HG02970 (cell line): ENCODE measurements around the gene ERBB2.
"Not testable (repeated sequence)": the region's sequence is repeated elsewhere in the genome, so short reads cannot be mapped to it uniquely, and the experiment has no call there.

Experiments
- ATAC-seq: cut with Tn5 transposase; IDR thresholded peaks from one replicate; pipeline ENCODE4 v1.9.1; 2021; ENCODE audit warnings: mild to moderate bottlenecking, moderate library complexity, moderate number of reproducible peaks; ENCODE audit not compliant: unreplicated experiment, low FRiP score

Gene ERBB2

DNA sequence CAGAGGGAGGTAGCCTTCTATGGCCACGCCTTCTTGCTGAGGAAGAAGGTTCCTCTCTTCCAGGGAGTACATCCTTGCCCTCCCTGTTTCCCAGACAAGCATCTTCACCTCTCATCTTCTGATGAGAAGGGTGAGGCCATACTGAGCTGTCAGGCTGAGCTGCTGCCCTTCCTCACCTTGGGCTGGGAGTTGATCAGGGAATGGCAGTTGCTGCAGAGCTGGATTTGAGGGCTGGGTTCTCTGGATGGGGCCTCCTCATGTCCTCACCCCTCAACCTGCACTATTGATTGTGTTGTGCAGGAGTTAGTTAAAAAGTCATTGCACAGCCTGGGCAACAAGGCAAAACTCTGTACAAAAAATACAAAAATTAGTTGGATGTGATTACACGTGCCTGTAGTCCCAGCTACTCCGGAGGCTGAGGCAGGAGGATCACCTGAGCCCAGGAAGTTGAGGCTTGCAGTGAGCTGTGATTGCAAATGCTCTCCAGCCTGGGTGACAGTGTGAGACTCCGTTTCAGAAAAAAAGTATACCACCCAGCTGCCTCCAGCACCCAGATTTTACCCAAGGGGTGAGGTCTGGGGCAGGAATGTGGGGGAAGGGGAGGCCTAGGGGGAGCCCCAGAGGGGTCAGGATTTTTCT, 2.0 kb downstream of the ERBB2 start:
- no peak for ATAC-seq

DNA sequence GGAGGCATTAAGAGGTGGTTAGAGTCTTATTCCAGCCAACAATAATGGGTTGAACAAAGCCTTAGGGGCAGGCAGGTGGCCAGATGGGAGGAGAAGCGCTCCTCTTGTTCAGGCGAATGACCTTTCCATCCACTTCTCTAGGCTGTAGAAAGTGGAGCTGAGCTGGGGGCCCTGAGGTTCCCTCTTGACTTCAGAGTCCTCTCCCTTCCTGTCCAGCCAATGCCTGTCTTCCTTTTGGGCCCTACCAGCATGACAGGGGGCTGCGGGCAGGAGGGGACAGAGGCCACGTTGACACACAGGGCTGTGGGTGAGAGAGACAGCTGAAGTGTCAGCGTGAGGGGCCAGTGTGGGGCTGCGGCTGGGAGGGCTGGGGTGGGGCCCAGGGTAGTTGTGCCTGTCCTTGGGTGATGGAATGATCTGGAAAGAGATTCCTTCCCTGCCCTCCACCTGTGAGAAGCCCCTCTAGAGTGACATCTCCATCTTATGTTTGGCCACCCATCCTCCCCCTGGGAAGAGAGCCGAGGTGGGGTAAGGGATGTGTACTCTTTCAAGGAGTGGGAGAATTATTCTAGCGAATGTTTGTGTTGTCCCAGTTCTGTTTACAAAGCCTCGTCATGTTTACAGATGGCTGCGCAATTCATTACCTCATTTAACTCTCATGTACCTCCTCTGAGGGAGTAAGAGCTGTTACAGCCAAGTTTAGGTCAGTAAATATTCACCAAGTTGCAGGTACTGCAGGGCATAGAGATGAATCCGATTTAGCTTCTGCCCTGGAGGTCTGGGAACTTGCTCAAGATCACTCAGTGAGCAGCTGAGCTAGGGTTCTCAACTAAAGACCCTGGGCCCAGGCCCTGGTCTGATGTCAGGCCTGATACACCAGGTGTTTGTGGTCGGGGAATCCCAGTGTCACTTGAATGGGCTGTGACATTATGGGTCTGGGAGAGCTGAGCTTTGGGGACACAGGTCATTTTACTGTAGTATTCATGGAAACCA, 3.3 kb downstream of the ERBB2 start:
- ATAC-seq: no peak

DNA sequence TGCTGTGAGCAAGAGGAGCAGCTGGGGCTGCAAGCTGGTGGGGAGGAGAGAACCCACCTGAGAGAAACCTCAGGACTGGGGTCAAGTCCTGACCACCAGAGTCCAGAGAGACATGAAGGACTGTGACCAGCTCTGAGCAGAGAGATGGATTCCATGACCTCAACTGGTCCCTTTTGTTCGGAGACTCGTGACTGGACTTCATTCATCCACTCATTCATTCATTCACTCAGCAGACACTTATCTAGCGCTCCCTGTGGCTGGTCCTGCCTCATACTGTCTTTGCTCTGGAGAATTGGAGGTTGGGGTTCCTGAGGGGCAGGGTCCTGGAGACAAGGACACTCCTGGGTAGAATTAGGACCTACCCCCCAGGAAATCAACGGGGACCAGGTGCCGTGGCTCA, 4.0 kb downstream of the ERBB2 start:
- no peak for ATAC-seq

DNA sequence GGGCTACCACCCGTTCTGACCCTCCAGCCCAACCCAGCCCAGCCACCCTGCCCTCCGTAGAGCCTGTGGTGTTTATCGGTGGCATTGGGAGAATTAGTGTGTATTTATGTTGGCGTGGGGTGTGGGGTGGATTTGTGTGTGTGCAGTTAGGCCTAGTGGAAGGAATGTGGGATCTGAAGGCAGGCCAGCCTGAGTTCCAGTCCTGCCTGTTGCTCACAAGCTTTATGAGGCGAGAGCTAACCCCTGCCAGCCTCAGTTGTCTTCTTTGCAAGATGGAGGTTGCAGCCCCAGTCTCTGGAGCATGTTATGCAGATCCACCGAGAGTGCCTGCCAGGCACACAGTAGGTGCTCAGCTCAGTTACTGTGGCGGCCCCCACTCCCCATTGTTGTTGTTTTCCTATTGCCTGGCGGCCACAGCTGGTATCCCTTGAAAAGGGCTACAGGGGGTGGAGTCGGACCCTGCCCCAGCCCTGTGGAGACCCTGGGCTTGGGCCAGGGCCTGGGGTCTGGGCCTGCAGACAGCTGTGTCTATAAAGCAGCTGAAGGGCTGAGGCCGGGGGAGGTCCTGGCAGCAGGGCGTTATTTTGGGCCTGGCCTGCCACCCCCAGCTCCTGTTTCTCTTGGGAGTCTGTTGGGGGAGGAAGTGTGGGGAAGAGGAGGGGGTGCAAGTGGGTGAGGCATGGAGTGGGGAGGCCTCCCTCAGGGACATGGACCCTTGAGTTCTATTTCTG, 5.1 kb downstream of the ERBB2 start:
- no peak for ATAC-seq

DNA sequence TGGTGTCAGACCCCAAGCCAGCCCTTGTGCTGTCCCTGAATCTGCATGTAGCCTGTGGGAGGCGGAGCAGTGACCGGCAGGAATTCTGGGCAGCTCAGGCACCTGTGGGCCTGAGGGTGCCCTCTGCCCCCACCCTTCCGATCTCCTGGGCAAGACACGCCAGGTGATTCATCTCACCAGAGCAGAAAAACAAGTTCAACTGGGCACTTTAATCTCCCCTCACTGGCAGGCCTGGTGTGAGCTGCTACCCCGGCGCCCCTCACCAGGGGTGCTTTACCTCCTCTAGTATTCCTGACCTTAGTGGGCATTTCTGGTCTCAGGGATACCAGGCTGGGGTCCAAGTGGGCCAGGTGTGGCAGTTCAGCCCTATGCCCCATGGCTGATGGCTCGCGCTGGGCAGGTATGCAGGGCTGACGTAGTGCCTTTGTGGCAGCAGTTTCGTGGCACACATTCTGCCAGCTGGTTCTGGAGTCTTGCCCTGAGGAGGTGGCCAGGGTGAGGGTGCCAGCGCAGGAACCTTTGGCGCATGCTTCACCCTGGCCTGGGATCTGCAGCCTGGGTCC, 6.0 kb downstream of the ERBB2 start:
- no peak for ATAC-seq

DNA sequence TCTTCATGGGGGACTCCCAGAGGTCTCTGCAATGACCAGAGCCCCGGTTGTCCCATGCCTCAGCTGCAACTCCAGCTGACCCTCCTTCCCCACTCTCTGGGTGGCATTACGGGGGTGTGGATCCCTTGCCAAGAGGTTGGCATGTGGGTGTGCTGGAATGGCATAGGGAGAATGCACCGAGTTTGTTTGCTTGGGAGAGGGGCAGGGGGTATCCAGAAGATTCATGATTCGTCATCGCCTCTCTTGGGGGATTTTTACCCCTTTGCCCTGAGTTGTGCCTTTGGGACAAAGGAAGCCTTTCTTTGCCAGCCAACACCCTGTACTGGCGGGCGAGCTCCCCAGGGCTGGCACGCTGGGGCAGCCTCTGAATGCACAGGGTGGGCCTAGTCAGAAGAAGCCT, 6.5 kb downstream of the ERBB2 start:
- no peak for ATAC-seq

DNA sequence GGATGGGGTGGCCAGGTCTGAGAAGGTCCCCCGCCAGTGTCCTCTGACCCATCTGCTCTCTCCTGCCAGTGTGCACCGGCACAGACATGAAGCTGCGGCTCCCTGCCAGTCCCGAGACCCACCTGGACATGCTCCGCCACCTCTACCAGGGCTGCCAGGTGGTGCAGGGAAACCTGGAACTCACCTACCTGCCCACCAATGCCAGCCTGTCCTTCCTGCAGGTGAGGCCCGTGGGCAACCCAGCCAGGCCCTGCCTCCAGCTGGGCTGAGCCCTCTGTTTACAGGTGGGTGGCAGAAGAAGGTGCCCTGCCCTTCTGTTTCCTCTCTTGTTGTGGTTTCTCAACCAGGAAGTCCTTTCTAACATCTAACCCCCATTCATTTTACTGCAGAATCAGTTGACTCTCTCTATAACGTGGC, 7.1 kb downstream of the ERBB2 start:
- ATAC-seq: no peak

DNA sequence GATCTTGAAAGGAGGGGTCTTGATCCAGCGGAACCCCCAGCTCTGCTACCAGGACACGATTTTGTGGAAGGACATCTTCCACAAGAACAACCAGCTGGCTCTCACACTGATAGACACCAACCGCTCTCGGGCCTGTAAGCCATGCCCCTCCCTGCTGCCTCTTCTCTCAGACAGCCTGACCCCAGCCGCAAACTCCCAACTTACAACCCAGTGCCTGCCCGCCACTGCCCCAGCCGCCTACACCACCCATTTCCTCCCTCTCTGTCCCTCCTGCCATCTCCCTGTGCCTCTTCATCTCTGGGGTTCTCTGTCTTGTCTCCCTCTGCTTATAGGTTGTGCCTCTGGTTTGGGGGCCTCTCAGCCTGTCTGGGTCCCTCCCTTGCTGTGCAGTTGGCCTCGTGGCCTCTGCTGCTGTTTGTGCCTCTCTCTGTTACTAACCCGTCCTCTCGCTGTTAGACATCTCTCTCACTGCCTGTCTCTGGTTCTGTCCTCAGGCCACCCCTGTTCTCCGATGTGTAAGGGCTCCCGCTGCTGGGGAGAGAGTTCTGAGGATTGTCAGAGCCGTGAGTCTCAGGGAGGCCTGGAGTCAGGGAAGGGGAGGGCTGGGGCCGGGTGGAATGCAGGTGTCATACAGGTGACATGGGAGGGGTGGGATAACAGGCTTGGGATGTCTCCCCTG, 9.6 kb downstream of the ERBB2 start:
- ATAC-seq: no peak

DNA sequence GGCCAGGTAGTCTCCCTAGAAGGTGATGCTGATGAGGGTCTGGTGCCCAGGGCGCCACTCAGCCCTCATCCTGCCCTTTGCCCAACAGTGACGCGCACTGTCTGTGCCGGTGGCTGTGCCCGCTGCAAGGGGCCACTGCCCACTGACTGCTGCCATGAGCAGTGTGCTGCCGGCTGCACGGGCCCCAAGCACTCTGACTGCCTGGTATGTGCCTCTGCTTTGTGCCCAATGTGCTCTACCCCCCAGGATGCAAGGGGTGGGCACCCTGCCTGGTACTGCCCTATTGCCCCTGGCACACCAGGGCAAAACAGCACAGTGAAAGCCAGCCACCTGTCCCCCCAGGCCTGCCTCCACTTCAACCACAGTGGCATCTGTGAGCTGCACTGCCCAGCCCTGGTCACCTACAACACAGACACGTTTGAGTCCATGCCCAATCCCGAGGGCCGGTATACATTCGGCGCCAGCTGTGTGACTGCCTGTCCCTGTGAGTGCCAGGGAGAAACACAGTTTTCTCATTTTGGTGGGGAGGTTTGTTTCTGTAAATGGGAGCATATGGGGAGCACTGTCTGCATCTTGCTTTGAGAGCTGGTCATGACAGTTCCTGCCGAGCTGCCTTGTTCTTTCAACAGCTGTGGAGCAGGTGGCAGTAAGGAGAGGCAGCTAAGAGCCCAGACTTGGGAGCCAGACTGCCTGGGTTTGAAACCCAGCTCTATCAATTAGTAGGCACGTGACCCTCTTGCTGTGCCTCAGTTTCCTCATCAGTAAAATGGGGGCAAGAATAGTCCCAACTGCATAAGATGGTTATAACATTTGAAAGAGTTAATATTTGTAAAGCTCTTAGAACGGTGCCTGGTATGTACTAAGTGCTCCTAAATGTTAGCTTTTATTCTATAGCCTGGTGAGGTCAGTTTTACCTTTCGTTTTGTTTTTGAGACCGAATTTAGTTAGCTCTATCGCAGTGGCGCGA, 10.4 kb downstream of the ERBB2 start:
- no peak for ATAC-seq

DNA sequence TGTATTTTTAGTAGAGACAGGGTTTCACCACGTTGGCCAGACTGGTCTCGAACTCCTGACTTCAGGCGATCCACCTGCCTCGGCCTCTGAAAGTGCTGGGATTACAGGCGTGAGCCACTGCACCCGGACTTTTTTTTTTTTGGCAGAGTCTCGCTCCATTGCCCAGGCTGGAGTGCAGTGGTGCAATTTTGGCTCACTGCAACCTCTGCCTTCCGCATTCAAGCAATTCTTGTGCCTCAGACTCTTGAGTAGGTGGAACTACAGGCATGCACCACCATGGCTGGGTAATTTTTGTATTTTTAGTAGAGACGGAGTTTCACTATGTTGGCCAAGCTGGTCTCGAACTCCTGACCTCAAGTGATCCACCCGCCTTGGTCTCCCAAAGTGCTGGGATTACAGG, 11.2 kb downstream of the ERBB2 start:
- ATAC-seq: not testable (repeated sequence)

DNA sequence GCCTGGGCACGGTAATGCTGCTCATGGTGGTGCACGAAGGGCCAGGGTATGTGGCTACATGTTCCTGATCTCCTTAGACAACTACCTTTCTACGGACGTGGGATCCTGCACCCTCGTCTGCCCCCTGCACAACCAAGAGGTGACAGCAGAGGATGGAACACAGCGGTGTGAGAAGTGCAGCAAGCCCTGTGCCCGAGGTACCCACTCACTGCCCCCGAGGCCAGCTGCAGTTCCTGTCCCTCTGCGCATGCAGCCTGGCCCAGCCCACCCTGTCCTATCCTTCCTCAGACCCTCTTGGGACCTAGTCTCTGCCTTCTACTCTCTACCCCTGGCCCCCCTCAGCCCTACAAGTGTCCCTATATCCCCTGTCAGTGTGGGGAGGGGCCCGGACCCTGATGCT, 12.0 kb downstream of the ERBB2 start:
- ATAC-seq: no peak

DNA sequence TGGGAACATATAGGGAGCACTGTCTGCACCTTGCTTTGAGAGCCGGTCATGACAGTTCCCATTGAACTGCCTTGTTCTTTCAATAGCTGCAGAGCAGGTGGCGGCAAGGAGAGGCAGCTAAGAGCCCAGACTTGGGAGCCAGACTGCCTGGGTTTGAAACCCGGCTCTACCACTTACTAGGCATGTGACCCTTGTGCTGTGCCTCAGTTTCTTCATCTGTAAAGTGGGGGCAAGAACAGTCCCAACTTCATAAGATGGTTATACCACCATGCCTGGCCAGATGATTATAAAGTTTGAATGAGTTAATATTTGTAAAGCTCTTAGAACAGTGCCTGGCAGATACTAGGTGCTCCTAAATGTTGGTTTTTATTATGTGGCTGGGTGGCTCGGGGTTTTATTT, 14.4 kb downstream of the ERBB2 start:
- ATAC-seq: no peak

DNA sequence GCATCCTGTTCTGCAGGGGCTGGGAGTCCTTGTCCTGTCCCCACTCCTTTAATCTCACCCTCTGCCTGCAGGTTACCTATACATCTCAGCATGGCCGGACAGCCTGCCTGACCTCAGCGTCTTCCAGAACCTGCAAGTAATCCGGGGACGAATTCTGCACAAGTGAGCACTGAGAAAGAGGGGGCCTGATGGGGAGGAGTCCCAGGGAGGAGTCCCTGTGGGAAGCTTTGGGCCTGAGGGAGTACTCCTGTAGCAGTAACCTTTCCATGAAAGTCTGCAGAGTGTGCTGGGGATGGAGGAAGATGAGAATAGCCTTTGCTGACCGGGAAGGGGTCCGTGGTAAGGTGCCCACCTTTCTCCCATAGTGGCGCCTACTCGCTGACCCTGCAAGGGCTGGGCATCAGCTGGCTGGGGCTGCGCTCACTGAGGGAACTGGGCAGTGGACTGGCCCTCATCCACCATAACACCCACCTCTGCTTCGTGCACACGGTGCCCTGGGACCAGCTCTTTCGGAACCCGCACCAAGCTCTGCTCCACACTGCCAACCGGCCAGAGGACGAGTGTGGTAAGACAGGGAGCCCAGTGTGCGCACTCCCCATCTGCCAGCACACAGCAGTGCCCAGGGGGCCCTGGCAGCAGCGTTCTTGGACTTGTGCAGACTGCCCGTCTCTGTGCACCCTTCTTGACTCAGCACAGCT, 15.7 kb downstream of the ERBB2 start:
- ATAC-seq: no peak

DNA sequence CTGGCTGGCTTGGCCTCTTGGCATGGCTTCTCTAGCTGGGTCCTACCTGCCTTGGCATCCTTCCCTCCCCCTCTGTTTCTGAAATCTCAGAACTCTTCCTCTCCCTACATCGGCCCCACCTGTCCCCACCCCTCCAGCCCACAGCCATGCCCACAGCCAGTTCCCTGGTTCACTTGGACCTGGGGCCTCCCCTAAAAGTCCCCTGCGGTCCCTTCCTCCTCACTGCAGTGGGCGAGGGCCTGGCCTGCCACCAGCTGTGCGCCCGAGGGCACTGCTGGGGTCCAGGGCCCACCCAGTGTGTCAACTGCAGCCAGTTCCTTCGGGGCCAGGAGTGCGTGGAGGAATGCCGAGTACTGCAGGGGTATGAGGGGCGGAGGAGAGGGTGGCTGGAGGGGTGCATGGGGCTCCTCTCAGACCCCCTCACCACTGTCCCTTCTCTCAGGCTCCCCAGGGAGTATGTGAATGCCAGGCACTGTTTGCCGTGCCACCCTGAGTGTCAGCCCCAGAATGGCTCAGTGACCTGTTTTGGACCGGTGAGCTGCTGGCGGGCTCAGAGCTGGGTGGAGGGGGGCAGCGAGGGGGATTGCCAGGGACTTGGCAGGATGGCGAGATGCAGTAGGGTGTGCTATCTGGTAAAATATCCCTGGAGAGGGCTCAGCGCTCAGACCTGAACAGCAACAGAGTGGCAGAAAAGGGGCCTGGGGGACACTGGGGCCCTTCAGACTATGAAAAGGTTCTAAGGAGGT, 16.4 kb downstream of the ERBB2 start:
- ATAC-seq: no peak

DNA sequence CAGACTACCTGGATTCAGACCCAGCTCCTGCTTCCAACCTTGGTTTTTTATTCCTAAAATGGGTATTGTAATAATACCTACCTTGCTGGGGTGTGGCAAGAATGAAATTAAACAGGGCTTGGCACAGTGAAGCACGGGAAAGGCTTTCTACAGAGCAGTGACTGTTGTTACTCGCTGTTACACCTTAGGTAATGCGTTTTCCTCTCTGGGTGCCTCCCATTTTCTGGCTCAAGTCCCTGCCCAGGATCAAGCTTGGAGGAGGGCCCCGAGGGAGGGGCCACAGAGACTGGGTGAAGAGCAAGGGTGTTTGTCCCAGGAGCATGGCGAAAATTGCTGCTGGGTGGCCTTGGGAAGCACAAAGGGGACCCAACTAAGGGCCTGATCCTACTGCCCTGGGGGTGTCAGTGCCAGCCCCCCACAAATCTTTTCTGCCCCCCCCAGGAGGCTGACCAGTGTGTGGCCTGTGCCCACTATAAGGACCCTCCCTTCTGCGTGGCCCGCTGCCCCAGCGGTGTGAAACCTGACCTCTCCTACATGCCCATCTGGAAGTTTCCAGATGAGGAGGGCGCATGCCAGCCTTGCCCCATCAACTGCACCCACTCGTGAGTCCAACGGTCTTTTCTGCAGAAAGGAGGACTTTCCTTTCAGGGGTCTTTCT, 17.1 kb downstream of the ERBB2 start:
- no peak for ATAC-seq

DNA sequence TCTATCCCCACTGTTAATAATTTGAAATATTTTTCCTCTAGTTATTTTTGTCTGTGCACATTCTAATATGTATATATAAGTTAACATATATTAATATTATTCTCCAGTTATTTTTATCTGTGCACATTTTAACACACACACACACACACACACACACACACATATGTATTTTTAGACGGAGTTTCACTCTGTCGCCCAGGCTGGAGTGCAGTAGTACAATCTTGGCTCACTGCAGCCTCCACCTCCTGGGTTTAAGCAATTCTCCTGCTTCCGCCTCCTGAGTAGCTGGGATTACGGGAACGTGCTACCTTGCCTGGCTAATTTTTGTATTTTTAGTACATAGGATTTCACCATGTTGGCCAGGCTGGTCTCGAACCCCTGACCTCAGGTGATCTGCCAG, 17.8 kb downstream of the ERBB2 start:
- ATAC-seq: no peak

DNA sequence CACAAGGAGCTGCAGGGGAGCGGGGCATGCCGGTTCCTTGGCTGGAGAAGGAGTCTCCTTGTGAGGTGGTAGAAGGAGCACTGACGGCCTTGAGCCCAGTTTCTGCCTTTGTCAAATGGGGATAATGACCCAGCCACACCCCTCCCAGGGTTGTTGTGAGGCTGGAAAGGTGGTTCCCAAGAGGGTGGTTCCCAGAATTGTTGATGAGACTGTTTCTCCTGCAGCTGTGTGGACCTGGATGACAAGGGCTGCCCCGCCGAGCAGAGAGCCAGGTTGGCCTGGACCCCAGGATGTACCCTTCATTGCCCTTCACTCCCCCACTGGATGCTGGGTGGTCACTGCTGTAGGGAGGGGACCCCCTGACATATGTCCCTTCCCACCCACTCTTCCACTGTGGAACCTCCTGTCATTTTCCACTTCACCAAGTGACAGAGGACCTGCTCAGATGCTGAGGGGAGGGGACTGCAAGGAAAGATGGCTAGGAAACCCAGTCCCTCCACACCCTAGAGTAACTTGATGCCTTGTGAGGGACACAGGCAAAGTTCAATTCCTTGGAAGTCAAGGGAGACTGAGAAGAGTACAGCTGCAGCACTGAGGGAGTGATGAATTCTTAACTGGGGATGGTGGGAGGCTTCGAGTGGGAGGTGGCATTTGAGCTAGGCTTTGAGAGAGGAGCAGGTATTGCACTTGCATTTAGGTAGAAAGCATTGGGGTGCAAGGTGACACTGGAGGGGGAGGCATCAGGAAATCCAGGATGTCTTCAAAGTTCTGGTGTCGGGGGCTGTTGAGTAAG, 19.9 kb downstream of the ERBB2 start:
- ATAC-seq: no peak
